CD4-positive, CD25-positive, alpha-beta regulatory T cell (primary cell): ENCODE data around the gene RCL1. TPM values are rescaled to one million over a fixed set of nuclear protein-coding genes. Genes with fewer than 3 reads are reported as not detected.

Experiments used
- ATAC-seq, 2 donors: fragments of 150-1000 bp; cut with Tn5 transposase; one replicate each; pipeline ENCODE4 v1.10.0; 2021; ENCODE audit warnings: low read depth in 2 of 2, moderate number of reproducible peaks in 2 of 2, moderate library complexity in 1 of 2
- DNase-seq, 3 donors: peaks; one replicate each; pipeline versions ENCODE4 v3.0.0 to v3.0.0-alpha.2; 2012 to 2022; ENCODE audit warnings: mixed read lengths in 1 of 3
- H3K27ac ChIP-seq: one replicate; pipeline ENCODE4 v1.7.0; 2013; ENCODE audit warnings: mild to moderate bottlenecking, low read length; ENCODE audit not compliant: insufficient read depth, poor library complexity, severe bottlenecking
- H3K27me3 ChIP-seq: one replicate; pipeline ENCODE4 v1.7.0; 2013; ENCODE audit warnings: low read length; ENCODE audit not compliant: control insufficient read depth, insufficient read depth
- H3K36me3 ChIP-seq: one replicate; pipeline ENCODE4 v1.7.0; 2013; ENCODE audit warnings: mild to moderate bottlenecking, low read length, moderate library complexity; ENCODE audit not compliant: control insufficient read depth, insufficient read depth
- H3K4me1 ChIP-seq: 2 replicates; pipeline ENCODE4 v1.7.0; 2013; ENCODE audit warnings: mild to moderate bottlenecking, low read length; ENCODE audit not compliant: insufficient read depth, control insufficient read depth, poor library complexity, severe bottlenecking
- H3K4me3 ChIP-seq: one replicate; pipeline ENCODE4 v1.7.0; 2013; ENCODE audit warnings: low read depth, mild to moderate bottlenecking, low read length, moderate library complexity
- H3K9me3 ChIP-seq, 2 experiments: 1 replicate in 1 of 2; 2 replicates in 1 of 2; pipeline ENCODE4 v1.7.0; 2013; ENCODE audit warnings: low read length in 2 of 2, mild to moderate bottlenecking in 1 of 2, moderate library complexity in 1 of 2; ENCODE audit not compliant: control insufficient read depth in 2 of 2
- H3K27ac Mint-ChIP-seq, 3 donors: one replicate each; pipeline ENCODE4 v1.8.0; 2020 to 2022; ENCODE audit warnings: mild to moderate bottlenecking in 3 of 3, mixed read lengths in 3 of 3, moderate library complexity in 2 of 3
- H3K27me3 Mint-ChIP-seq: one replicate; pipeline ENCODE4 v1.8.0; 2022; ENCODE audit warnings: mild to moderate bottlenecking, mixed read lengths
- H3K36me3 Mint-ChIP-seq: one replicate; pipeline ENCODE4 v1.8.0; 2020; ENCODE audit warnings: mixed read lengths
- H3K4me1 Mint-ChIP-seq, 4 donors: one replicate each; pipeline ENCODE4 v1.8.0; 2020 to 2022; ENCODE audit warnings: mixed read lengths in 4 of 4, mild to moderate bottlenecking in 1 of 4
- H3K4me3 Mint-ChIP-seq, 4 donors: one replicate each; pipeline ENCODE4 v1.8.0; 2020 to 2022; ENCODE audit warnings: mild to moderate bottlenecking in 4 of 4, mixed read lengths in 4 of 4, moderate library complexity in 3 of 4
- H3K9me3 Mint-ChIP-seq, 7 donors: one replicate each; pipeline ENCODE4 v1.8.0; 2020 to 2022; ENCODE audit warnings: mixed read lengths in 7 of 7, mild to moderate bottlenecking in 3 of 7, moderate library complexity in 2 of 7
- polyA plus RNA-seq, 4 donors: library from polyadenylated mRNA; unstranded; fragments of 300-500 nt; fragmentation: Illumina TruSeq; gene quantifications; one replicate each; pipeline ENCODE4 v1.2.3, GENCODE V29; 2021
- total RNA-seq: library from RNA; stranded (reverse); gene quantifications from one replicate; pipeline ENCODE4 v1.2.3, GENCODE V29; 2022

RCL1 gene
- total and polyA plus RNA-seq, 5 donors from 2014 or later, result 13.3 to 27.9 (median 15.4) TPM

DNA sequence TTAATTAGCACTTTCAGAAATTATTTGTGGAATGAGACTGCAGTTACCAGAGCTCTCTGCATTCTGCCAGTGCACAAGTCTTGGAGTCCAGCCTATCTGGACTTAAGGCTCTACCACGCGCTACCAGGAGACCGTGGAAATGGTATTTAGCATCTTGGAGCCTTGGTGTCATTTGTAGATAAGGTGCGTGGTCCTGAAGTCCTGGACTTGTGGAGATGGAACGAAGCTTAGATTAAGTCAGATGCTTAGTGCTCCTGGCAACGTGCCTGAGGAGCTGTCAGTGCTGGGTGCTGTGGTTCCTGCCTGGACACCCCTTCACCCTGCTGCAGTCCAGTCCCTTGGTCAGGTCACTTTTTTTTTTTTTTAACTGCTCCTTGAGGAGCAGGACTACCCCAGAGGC lies 59.7 kb downstream of the RCL1 start:
- ATAC-seq (no peak), DNase-seq (no peak)
- Mint-ChIP-seq H3K4me1 (peaks cover 0 to 2% (median 0%) of the 10 kb centered on the region in 4 donors), H3K9me3 (no peaks in the 10 kb centered on the region), H3K27ac (no peak overlapping the region), H3K4me3 (no peak overlapping the region), H3K27me3 (no peaks in the 10 kb centered on the region), H3K36me3 (peaks cover 40% of the 10 kb centered on the region)
- Histone ChIP-seq H3K9me3 (no peaks in the 10 kb centered on the region), H3K27ac (no peak overlapping the region), H3K4me1 (no peaks in the 10 kb centered on the region), H3K36me3 (peaks cover 36% of the 10 kb centered on the region), H3K4me3 (no peak overlapping the region), H3K27me3 (no peaks in the 10 kb centered on the region)

DNA sequence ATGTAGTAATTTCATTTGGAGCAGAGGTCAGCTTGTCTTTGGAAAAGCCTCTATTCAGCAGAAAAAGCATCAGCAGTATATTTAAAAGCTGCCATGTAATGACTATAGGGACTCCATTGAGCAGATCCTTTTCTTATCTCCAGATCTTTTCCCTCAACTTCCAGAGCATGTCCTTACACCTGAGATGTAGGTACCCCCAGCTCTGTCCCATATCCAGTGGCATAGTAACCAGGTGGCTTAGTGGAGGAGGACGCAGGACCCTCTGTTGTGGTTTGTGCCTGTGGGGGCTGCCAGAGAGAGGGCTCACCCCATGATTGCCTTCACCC lies 61.5 kb downstream of the RCL1 start:
- H3K36me3 ChIP-seq, result peaks cover 31% of the 10 kb centered on the region
- H3K9me3 ChIP-seq, result no peaks in the 10 kb centered on the region
- Mint-ChIP-seq H3K9me3 (no peaks in the 10 kb centered on the region), H3K4me3 (no peak overlapping the region), H3K27me3 (no peaks in the 10 kb centered on the region), H3K36me3 (peaks cover 52% of the 10 kb centered on the region), H3K27ac (no peak overlapping the region), H3K4me1 (peaks cover 0 to 2% (median 0%) of the 10 kb centered on the region in 4 donors)
- no peak for ATAC-seq
- no peak overlapping the region for H3K27ac ChIP-seq
- H3K4me1 ChIP-seq, result no peaks in the 10 kb centered on the region
- H3K4me3 ChIP-seq, result no peak overlapping the region
- DNase-seq, result no peak
- H3K27me3 ChIP-seq, result no peaks in the 10 kb centered on the region

DNA sequence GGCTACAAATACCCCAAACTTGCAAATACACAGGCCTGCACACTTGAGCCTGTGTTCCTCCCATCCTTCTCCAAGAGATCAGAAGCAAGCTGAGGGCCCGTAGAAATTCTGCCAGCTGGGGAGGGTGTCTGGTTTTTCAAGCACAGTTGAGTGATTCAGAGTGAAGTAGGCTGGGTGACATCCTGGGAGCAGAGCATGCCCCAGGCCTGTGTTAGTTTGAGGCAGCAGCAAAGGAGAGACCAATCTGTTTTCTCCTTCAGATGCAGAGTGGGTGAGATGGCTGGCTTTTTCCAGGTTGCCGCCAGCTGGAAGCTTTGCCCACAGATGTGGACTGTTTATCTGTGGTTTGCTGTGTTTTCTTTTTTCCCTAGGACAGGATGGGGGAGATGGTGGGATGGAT lies 63.1 kb downstream of the RCL1 start:
- Histone ChIP-seq H3K4me3 (no peak overlapping the region), H3K36me3 (peaks cover 32% of the 10 kb centered on the region), H3K4me1 (no peaks in the 10 kb centered on the region), H3K27me3 (no peaks in the 10 kb centered on the region), H3K27ac (no peak overlapping the region), H3K9me3 (no peaks in the 10 kb centered on the region)
- H3K4me3 Mint-ChIP-seq, result no peak overlapping the region
- peaks cover 50% of the 10 kb centered on the region for H3K36me3 Mint-ChIP-seq
- no peaks in the 10 kb centered on the region for H3K9me3 Mint-ChIP-seq
- H3K27ac Mint-ChIP-seq, result no peak overlapping the region
- no peak for DNase-seq
- no peak for ATAC-seq
- H3K4me1 Mint-ChIP-seq, result peaks cover 0 to 2% (median 0%) of the 10 kb centered on the region in 4 donors
- H3K27me3 Mint-ChIP-seq, result no peaks in the 10 kb centered on the region

DNA sequence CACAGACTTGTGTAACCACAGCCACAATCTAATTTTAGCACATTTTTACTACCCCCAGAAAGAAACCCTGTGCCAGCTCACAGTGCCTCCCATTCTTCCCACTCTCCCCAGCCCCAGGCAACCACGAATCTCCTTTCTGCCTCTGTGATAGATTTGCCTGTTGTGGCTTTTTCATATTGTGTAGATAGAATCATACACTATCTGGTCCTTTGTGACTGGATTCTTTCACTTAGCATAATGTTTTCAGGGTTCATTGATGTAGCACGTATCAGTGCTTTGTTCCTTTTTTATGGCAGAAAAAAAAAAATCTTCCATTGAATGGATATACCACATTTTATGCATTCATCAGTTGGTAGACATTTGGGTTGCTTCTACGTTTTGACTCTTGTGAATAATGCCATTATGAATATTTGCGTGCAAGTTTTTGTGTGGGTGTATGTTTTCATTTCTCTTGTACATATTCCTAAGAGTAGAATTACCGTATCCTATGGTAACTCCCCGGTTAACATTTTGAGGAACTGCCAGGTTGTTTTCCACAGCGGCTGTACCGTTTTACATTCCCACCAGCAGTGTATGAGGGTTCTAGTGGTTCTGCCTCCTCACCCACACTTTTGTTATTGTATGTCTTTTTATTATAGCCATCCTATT lies 64.5 kb downstream of the RCL1 start:
- peaks cover 28% of the 10 kb centered on the region for H3K36me3 ChIP-seq

DNA sequence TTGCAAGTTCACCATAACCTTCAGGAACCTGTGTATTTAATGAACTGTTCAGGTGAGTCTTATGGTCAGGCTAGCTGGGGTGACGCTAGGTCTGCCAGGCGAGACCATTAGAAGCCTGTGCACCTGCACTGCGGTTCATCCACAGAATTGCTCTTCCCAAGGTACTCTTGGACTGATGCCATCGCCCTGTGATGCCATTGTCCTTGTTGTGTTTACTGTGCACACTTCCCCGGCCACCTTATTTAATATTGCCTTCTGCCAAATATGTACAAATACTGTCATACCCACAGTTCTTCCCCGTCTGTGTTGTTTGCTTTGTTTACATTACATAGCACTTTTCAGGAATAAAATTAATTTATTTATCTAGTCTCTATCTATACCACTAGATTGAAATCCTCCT lies 66.3 kb downstream of the RCL1 start:
- Mint-ChIP-seq H3K9me3 (no peaks in the 10 kb centered on the region), H3K27ac (no peak overlapping the region)
- no peak for ATAC-seq

More for the DNA sequence above, 64.5 kb downstream of the RCL1 start:
- H3K4me3 ChIP-seq, result no peak overlapping the region
- no peak overlapping the region for H3K27ac ChIP-seq
- Mint-ChIP-seq H3K36me3 (peaks cover 43% of the 10 kb centered on the region), H3K27me3 (no peaks in the 10 kb centered on the region), H3K27ac (no peak overlapping the region), H3K4me3 (no peak overlapping the region), H3K9me3 (no peaks in the 10 kb centered on the region), H3K4me1 (peaks cover 0 to 2% (median 0%) of the 10 kb centered on the region in 4 donors)
- no peaks in the 10 kb centered on the region for H3K4me1 ChIP-seq
- H3K27me3 ChIP-seq, result no peaks in the 10 kb centered on the region
- no peaks in the 10 kb centered on the region for H3K9me3 ChIP-seq
- ATAC-seq (no peak), DNase-seq (no peak)

DNA sequence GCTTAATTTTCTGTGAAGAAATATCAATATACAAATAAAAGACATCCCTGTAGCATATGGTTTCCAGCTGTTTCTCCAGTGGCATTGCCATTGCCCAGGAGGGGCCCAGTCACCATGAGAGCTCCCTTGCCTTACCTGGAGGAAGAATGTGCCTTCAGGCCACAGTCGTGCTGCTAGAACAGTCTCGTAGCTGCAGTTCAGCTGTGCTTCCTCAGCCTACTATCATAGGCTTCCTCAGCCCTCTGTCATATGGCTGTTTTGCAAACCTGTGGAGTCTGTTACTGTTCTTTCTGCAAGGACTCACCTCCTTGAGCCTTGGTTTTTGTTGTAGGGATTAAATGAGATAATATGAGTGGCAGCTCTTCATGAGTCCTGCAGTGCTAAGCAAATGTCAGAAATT lies 67.6 kb downstream of the RCL1 start:
- H3K4me1 ChIP-seq, result peaks cover 1% of the 10 kb centered on the region
- ATAC-seq (no peak), DNase-seq (no peak)
- Mint-ChIP-seq H3K27me3 (no peaks in the 10 kb centered on the region), H3K36me3 (peaks cover 45% of the 10 kb centered on the region), H3K27ac (no peak overlapping the region), H3K4me3 (no peak overlapping the region), H3K4me1 (peaks cover 0 to 16% (median 5%) of the 10 kb centered on the region in 4 donors), H3K9me3 (no peaks in the 10 kb centered on the region)
- no peak overlapping the region for H3K27ac ChIP-seq
- H3K36me3 ChIP-seq, result peaks cover 26% of the 10 kb centered on the region
- no peak overlapping the region for H3K4me3 ChIP-seq
- no peaks in the 10 kb centered on the region for H3K9me3 ChIP-seq
- no peaks in the 10 kb centered on the region for H3K27me3 ChIP-seq

More for the DNA sequence above, 66.3 kb downstream of the RCL1 start:
- Mint-ChIP-seq H3K4me1 (peaks cover 0 to 2% (median 1%) of the 10 kb centered on the region in 4 donors), H3K36me3 (peaks cover 48% of the 10 kb centered on the region), H3K27me3 (no peaks in the 10 kb centered on the region), H3K4me3 (no peak overlapping the region)
- H3K27ac ChIP-seq, result no peak overlapping the region
- no peaks in the 10 kb centered on the region for H3K9me3 ChIP-seq
- no peaks in the 10 kb centered on the region for H3K4me1 ChIP-seq
- no peak for DNase-seq
- peaks cover 26% of the 10 kb centered on the region for H3K36me3 ChIP-seq
- no peak overlapping the region for H3K4me3 ChIP-seq
- H3K27me3 ChIP-seq, result no peaks in the 10 kb centered on the region

DNA sequence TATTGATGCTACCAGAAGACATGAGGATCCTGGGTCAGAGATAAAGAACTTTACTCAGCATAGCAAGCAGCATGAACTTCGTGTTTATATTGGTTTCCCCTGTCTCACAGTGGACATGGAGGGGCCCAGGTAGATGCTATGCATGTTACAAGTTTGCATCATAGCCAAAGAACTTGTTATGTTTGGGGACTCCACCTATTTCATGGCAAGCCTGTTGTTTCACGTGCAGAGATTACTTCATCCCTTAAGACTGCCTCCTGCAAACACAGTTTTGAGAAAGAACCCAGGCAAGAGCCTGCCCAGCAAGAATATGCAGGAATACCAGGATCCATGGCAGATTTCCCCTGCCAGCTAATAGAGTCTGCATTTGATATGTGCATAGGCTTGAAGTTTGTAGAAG lies 68.4 kb downstream of the RCL1 start:
- no peak overlapping the region for H3K27ac Mint-ChIP-seq
- no peak for DNase-seq

DNA sequence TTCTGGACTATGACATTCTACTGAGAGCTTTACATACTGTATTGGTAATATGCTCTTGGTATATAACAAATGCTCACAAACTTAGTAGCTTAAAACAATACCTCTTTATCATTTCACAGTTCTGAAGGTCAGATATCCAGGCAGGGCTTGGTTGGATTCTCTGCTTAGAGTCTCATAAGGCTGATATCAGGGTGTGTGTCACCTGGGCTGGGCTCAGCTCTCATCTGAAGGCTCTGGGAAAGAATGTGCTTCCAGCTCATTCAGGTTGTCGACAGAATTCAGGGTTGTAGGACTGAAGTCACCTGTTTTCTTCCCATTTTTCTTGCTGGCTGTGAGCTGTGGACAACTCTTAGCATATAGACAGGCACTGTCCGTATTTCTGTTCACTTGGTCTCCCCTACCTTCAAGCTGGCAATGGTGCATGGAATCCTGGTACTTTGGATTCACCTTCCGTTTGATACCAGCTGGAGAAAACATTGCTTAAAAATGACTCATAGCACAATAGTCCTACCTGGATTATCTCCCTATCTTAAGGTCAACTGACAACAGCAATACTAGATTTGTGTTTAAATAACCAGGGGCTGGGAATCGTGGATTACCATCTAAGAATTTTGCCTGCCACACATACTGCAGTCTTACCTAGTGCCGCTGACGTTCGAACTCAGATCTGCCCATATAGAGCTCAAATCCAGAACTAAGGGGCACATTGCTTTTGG lies 69.2 kb downstream of the RCL1 start:
- no peaks in the 10 kb centered on the region for H3K27me3 ChIP-seq
- ATAC-seq, result no peak
- no peak for DNase-seq
- H3K4me1 Mint-ChIP-seq, result peaks cover 3 to 31% (median 17%) of the 10 kb centered on the region in 4 donors
- no peaks in the 10 kb centered on the region for H3K9me3 Mint-ChIP-seq
- H3K27ac Mint-ChIP-seq, result no peak overlapping the region
- peaks cover 12% of the 10 kb centered on the region for H3K4me1 ChIP-seq
- no peak overlapping the region for H3K4me3 Mint-ChIP-seq
- peaks cover 26% of the 10 kb centered on the region for H3K36me3 ChIP-seq
- no peaks in the 10 kb centered on the region for H3K9me3 ChIP-seq
- H3K4me3 ChIP-seq, result no peak overlapping the region
- H3K27ac ChIP-seq, result no peak overlapping the region
- no peaks in the 10 kb centered on the region for H3K27me3 Mint-ChIP-seq
- H3K36me3 Mint-ChIP-seq, result peaks cover 38% of the 10 kb centered on the region

More for the DNA sequence above, 68.4 kb downstream of the RCL1 start:
- H3K4me3 Mint-ChIP-seq, result no peak overlapping the region
- peaks cover 39% of the 10 kb centered on the region for H3K36me3 Mint-ChIP-seq
- no peaks in the 10 kb centered on the region for H3K27me3 Mint-ChIP-seq
- no peak overlapping the region for H3K27ac ChIP-seq
- no peak for ATAC-seq
- peaks cover 2 to 24% (median 11%) of the 10 kb centered on the region in 4 donors for H3K4me1 Mint-ChIP-seq
- H3K4me3 ChIP-seq, result no peak overlapping the region
- H3K4me1 ChIP-seq, result peaks cover 8% of the 10 kb centered on the region
- H3K9me3 Mint-ChIP-seq, result no peaks in the 10 kb centered on the region
- no peaks in the 10 kb centered on the region for H3K27me3 ChIP-seq
- H3K36me3 ChIP-seq, result peaks cover 26% of the 10 kb centered on the region
- no peaks in the 10 kb centered on the region for H3K9me3 ChIP-seq
